ENCODE data around the gene LRP2. TPM values are rescaled to one million over a fixed set of nuclear protein-coding genes. Genes with fewer than 3 reads are reported as not detected.

Gene LRP2
- polyA plus RNA-seq, 1 donor (not counting 4 experiments of a cell fraction or from before 2014, with no cell fraction given), result not detected

DNA sequence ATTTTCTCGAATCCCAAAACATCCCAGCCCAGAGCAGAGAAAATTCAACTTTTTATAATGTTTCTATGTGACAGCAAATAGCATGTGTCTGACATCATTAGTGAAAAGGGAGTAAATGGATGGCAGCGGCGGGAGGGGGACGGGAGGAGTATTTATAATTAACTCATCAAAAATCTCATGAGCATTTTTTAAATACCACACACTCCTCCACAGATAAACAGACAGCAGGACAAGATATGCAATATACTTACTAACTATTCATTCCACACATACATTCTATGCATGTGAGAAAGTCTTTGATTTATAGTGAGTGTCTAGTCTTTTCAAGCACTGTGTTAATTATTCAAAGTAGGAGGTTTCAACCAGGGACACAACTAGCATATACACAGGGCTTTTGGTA is 107.6 kb downstream of the LRP2 start:
- H3K27ac ChIP-seq (ENCODE audit: control insufficient read depth, insufficient read depth, low read length), result no peak overlapping the region
- H3K4me1 ChIP-seq (ENCODE audit: control insufficient read depth, extremely low read depth, insufficient read depth, low read length), result no peaks in the 10 kb centered on the region
- no peaks in the 10 kb centered on the region for H3K36me3 ChIP-seq (ENCODE audit: control insufficient read depth in 2 of 2, extremely low read depth in 1 of 2, insufficient read depth in 2 of 2, low read length in 2 of 2)
- H3K9me3 ChIP-seq (ENCODE audit: control insufficient read depth, low read depth, low read length), result no peaks in the 10 kb centered on the region
- H3K9ac ChIP-seq (ENCODE audit: control insufficient read depth, extremely low read depth, insufficient read depth, low read length), result no peak overlapping the region
- H3K79me2 ChIP-seq (ENCODE audit: control insufficient read depth, insufficient read depth, low read length), result no peaks in the 10 kb centered on the region
- H3K9me1 ChIP-seq (ENCODE audit: control insufficient read depth, extremely low read depth, insufficient read depth, low read length), result no peaks in the 10 kb centered on the region
- H2AFZ ChIP-seq (ENCODE audit: control insufficient read depth, low read length), result no peak overlapping the region
- dilution Hi-C loops (cut with MboI; ENCODE audit: extremely low pct_ligation_motif_present, low sequenced_read_pairs), result no loop called here
- FAIRE-seq, result no peak
- H4K20me1 ChIP-seq (ENCODE audit: control insufficient read depth, extremely low read depth, insufficient read depth, low read length), result no peaks in the 10 kb centered on the region
- no peak overlapping the region for H3K4me2 ChIP-seq (ENCODE audit: control insufficient read depth, extremely low read depth, insufficient read depth, low read depth, low read length)
- TF ChIP-seq EZH2 (IDR thresholded peaks at IDR 0.05; ENCODE audit: low read length), result no peak
- TF ChIP-seq, protein P1, sequence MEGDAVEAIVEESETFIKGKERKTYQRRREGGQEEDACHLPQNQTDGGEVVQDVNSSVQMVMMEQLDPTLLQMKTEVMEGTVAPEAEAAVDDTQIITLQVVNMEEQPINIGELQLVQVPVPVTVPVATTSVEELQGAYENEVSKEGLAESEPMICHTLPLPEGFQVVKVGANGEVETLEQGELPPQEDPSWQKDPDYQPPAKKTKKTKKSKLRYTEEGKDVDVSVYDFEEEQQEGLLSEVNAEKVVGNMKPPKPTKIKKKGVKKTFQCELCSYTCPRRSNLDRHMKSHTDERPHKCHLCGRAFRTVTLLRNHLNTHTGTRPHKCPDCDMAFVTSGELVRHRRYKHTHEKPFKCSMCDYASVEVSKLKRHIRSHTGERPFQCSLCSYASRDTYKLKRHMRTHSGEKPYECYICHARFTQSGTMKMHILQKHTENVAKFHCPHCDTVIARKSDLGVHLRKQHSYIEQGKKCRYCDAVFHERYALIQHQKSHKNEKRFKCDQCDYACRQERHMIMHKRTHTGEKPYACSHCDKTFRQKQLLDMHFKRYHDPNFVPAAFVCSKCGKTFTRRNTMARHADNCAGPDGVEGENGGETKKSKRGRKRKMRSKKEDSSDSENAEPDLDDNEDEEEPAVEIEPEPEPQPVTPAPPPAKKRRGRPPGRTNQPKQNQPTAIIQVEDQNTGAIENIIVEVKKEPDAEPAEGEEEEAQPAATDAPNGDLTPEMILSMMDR (optimal IDR thresholded peaks at IDR 0.05 in 1 of 3, IDR thresholded peaks at IDR 0.05 in 1 of 3, conservative IDR thresholded peaks at IDR 0.05 in 1 of 3; ENCODE audit: extremely low read depth in 1 of 3, insufficient read depth in 2 of 3, low read length in 3 of 3), result no peak
- no peak overlapping the region for H3K4me3 ChIP-seq (ENCODE audit: control insufficient read depth in 2 of 3, extremely low read depth in 1 of 3, insufficient read depth in 2 of 3, low read depth in 1 of 3, low read length in 3 of 3)
- H3K27me3 ChIP-seq (ENCODE audit: control insufficient read depth, extremely low read depth, insufficient read depth, low read length), result peaks cover 4% of the 10 kb centered on the region
- DNase-seq (ENCODE audit: low read depth, low spot score), result no peak

DNA sequence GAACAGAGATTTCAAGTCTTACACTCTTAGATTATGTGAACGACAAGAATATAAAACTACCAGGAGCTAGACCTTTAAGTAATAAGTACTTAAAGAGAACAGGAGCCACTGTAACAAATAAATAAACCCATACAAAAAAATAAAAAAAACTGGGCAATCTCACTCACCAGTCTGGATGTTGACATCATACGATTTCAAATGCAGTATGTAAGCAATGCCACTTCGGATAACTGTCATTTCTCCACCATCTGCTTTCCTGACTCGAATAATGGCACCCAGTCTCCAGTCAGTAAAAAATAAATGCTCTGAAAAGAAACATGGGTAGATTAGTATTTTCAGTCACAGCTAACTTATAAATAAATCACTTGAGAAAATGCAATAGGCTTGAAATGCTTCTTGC is 115.1 kb downstream of the LRP2 start:
- H3K36me3 ChIP-seq (ENCODE audit: control insufficient read depth in 2 of 2, extremely low read depth in 1 of 2, insufficient read depth in 2 of 2, low read length in 2 of 2), result no peaks in the 10 kb centered on the region
- TF ChIP-seq, protein P1 (optimal IDR thresholded peaks at IDR 0.05 in 1 of 3, IDR thresholded peaks at IDR 0.05 in 1 of 3, conservative IDR thresholded peaks at IDR 0.05 in 1 of 3; ENCODE audit: extremely low read depth in 1 of 3, insufficient read depth in 2 of 3, low read length in 3 of 3), result no peak
- TF ChIP-seq EZH2 (IDR thresholded peaks at IDR 0.05; ENCODE audit: low read length), result no peak
- H3K27ac ChIP-seq (ENCODE audit: control insufficient read depth, insufficient read depth, low read length), result no peak overlapping the region
- no peaks in the 10 kb centered on the region for H3K27me3 ChIP-seq (ENCODE audit: control insufficient read depth, extremely low read depth, insufficient read depth, low read length)
- H3K79me2 ChIP-seq (ENCODE audit: control insufficient read depth, insufficient read depth, low read length), result no peaks in the 10 kb centered on the region
- no peak overlapping the region for H3K9ac ChIP-seq (ENCODE audit: control insufficient read depth, extremely low read depth, insufficient read depth, low read length)
- H2AFZ ChIP-seq (ENCODE audit: control insufficient read depth, low read length), result no peak overlapping the region
- H3K4me3 ChIP-seq (ENCODE audit: control insufficient read depth in 2 of 3, extremely low read depth in 1 of 3, insufficient read depth in 2 of 3, low read depth in 1 of 3, low read length in 3 of 3), result no peak overlapping the region
- H3K9me3 ChIP-seq (ENCODE audit: control insufficient read depth, low read depth, low read length), result no peaks in the 10 kb centered on the region
- H3K4me2 ChIP-seq (ENCODE audit: control insufficient read depth, extremely low read depth, insufficient read depth, low read depth, low read length), result no peak overlapping the region
- H4K20me1 ChIP-seq (ENCODE audit: control insufficient read depth, extremely low read depth, insufficient read depth, low read length), result no peaks in the 10 kb centered on the region
- DNase-seq (ENCODE audit: low read depth, low spot score), result no peak
- H3K4me1 ChIP-seq (ENCODE audit: control insufficient read depth, extremely low read depth, insufficient read depth, low read length), result no peaks in the 10 kb centered on the region
- no peaks in the 10 kb centered on the region for H3K9me1 ChIP-seq (ENCODE audit: control insufficient read depth, extremely low read depth, insufficient read depth, low read length)
- FAIRE-seq, result no peak
- dilution Hi-C loops (cut with MboI; ENCODE audit: extremely low pct_ligation_motif_present, low sequenced_read_pairs), result no loop called here

Data from keratinocyte (primary cell).